Right ventricle myocardium superior (tissue), 1 donor: Measurements from ENCODE around the gene HS6ST3. TPM values are rescaled to one million over a fixed set of nuclear protein-coding genes. Genes with fewer than 3 reads are reported as not detected.

ENCODE experiments used
- ATAC-seq: fragments of 200-7000 bp; cut with Tn5 transposase; one replicate; pipeline ENCODE4 v1.9.1; 2020; ENCODE audit warnings: mild to moderate bottlenecking; ENCODE audit not compliant: poor library complexity
- DNase-seq: peaks from one replicate; pipeline ENCODE4 v3.0.0-alpha.2; 2020
- intact Hi-C: fragments of 100-400 bp; cut with DNase I; formaldehyde crosslinking; loops from one replicate; pipeline ENCODE4 v1.11.2; 2022
- total RNA-seq: library from RNA; stranded (reverse); fragmentation: NEBNext Ultra II Directional; extraction: Animal tissue kit (Norgen Biotek cat#: 25700); gene quantifications from one replicate; pipeline ENCODE4 v1.2.1, GENCODE V29; 2021
- donor health status: DM: no; HTN: yes; CAD: no; lungs with severe emphysema.

HS6ST3 gene
- total RNA-seq, 1 donor from 2014 or later = 0.56 TPM

- intact Hi-C loops = no loop called here
- DNase-seq (no peak), ATAC-seq (no peak)
These were observed 483.7 kb downstream of the HS6ST3 start for GRCh38 chr13:96573563-96573962.

DNA sequence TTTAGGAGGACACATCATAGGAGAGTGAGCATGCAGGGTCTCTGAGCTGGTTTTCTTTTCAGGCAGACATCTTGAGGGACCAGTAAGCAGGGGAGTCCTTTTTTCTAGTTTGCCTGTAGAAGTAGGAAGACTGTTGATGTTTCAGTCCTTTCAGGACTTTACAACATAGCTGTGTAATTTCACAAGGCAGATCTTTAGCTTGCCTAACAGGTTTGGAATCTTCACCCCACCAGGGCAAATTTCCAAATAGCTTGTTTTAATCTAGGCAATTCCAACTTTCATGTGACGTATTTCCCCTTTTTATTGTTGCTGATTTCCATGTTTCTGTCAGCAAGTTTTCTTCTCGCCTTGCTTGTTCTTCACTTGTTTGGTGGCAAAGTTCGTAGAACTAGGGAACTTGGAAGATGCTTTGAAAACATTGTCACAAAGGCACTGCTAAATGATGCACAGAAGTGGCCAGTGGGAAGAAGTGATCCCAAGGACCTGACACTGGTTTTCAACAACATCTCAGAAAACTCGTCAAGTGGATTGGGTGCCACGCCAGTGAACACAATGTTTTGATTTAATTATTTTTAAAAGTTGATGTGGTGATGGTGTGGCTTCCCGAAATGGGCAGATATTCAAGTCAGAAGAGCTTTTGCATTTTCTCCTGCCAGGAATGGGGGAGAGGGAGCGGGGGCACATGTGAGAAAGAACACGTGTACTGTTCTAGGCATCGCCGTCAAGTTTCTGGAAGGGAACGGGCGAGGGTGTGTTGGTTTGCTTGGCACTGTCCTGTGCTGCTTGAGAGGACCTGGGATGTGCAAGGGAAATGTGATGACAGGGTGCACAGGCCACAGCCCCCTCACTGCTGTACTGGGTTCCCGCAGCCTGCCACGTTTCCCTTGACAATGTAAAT lies 485.8 kb downstream of the HS6ST3 start:
- DNase-seq (peak; percentile 40), ATAC-seq (no peak)
- intact Hi-C loops = no loop called here

DNA sequence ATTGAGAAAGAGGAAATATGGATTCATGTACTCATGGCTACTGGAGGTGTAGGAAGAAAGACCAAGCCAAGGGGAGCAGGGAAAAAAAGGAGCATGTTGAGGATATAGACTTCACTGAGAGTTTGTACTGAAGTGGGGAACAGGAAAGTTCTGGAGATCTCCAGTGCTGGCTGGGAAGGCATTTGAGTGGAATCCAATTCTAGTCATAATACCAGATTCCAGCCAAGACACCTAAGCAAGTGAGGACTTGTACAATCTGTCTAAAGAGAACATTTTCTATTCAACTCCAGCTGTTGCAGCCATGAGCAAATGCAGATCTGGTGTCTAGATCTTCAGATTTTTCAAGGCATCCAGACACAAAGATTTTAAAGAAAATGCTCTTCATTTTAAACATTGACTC lies 491.8 kb downstream of the HS6ST3 start:
- no peak for DNase-seq
- intact Hi-C loops = no loop called here
- ATAC-seq = no peak

GRCh38 chr13:96615252-96615651 lies 525.3 kb downstream of the HS6ST3 start:
- no peak for ATAC-seq
- DNase-seq = no peak
- intact Hi-C loops = no loop called here

GRCh38 chr13:96617528-96617927 lies 527.6 kb downstream of the HS6ST3 start:
- ATAC-seq (no peak), DNase-seq (no peak)
- intact Hi-C loops = no loop called here

GRCh38 chr13:96621634-96622183 lies 531.8 kb downstream of the HS6ST3 start:
- no peak for DNase-seq
- intact Hi-C loops = no loop called here
- no peak for ATAC-seq

DNA sequence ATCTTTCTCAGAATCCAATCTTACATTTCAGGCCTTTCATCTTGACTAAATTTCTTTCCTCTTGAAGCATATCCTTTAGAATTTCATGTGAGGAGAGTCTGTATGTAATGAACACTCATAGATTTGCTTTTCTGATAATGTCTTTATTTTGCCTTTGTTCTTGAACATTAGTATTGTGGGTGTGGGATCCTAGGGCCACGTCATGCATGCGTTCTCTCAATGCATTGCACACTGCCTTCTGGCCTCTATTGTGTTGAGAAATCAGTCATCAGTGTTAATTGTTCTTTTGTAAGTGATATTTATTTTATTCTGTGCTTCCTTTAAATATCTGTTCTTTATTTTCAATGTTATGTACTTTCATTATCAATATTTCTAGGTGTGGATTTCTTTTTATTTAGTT lies 539.4 kb downstream of the HS6ST3 start:
- ATAC-seq (no peak), DNase-seq (no peak)
- intact Hi-C loops = no loop called here

DNA sequence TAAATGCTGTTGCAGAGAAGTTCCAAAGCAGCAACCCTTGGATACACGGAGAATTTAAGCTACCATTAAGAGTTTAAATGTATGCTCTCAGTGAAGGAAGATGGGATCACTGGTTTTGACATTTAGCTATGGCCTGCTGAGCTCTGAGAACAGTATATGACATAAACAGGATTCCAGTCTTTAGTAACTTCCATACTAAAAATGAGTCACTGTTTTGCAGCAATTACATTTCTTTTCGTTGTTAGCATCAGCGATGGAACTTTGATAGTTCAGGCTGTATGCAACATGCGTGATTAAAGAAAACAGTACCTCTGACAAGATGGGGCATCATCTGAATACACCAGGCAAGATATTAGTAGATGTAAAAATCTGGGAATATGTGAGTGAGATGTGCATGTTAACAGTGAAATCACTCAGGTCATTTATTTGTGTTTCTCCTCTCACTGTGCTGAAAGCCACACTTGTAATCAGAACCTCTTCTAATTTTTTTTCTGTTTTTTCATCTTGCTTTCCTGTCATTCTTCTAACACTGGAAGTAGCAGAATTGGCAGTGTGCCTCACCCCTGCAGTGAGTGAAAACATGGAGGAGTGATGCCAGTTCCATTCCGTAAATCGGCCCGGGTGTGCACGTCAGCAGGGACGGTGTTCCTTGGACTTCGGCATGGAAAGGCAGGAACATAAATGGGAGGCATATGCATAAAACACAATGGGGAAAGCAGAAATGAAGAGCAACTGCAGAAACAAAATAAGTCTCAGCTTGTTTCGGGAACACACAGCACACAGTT lies 542.8 kb downstream of the HS6ST3 start:
- ATAC-seq (no peak), DNase-seq (no peak)
- intact Hi-C loops = no loop called here

- ATAC-seq (no peak), DNase-seq (no peak)
- intact Hi-C loops = no loop called here
These were observed 546.2 kb downstream of the HS6ST3 start for GRCh38 chr13:96636001-96636709.

DNA sequence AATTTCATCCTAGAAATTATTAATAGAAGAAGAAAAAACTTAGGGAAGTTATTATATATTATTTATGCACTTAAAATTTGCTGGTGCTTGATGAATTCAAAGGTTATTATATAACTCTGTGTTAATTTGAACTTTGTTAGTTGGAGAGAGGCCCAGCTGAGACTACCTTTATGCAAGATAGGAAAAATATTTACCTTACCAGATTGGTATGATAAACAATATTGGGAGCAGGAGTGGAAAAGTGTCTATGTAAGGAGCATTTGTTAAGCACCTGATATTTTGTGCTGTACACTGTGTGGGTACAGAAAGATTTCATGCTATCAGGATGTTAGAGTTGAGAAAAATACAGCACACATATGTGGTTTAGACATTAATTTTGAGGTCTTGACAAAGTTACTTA lies 547.1 kb downstream of the HS6ST3 start:
- intact Hi-C loops = no loop called here
- ATAC-seq = no peak
- no peak for DNase-seq

GRCh38 chr13:96646101-96646500 lies 556.2 kb downstream of the HS6ST3 start:
- DNase-seq (no peak), ATAC-seq (no peak)
- intact Hi-C loops = no loop called here

GRCh38 chr13:96646515-96647211 lies 556.8 kb downstream of the HS6ST3 start:
- DNase-seq (no peak), ATAC-seq (no peak)
- intact Hi-C loops = no loop called here

- no peak for ATAC-seq
- intact Hi-C loops = no loop called here
- no peak for DNase-seq
These were observed 560.5 kb downstream of the HS6ST3 start for GRCh38 chr13:96650301-96650886.

GRCh38 chr13:96651598-96651997 lies 561.7 kb downstream of the HS6ST3 start:
- ATAC-seq (no peak), DNase-seq (no peak)
- intact Hi-C loops = no loop called here

DNA sequence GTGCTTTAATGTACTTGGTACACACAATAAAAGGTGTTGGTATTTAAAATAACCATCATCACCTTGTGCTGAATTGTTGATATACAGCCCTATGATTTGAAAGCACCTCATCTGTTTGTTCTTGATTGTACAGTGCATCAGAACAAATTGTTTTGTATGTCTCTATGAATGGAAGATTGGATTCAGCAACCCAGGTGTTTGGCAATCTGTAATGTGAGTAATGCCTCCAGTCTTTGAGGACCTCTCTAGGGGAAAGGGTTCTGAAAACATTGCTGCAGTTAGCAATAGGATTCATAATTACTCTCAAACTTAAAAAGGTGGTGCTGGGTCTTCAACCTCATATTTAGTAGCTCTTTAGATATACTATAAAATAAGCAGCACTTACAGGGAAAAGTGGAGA lies 562.6 kb downstream of the HS6ST3 start:
- intact Hi-C loops = no loop called here
- ATAC-seq (no peak), DNase-seq (no peak)

- intact Hi-C loops = no loop called here
- ATAC-seq (no peak), DNase-seq (no peak)
These were observed 571.7 kb downstream of the HS6ST3 start for GRCh38 chr13:96661612-96662011.

- intact Hi-C loops = no loop called here
- DNase-seq (no peak), ATAC-seq (no peak)
These were observed 572.1 kb downstream of the HS6ST3 start for GRCh38 chr13:96662036-96662435.

GRCh38 chr13:96667294-96668018 lies 577.5 kb downstream of the HS6ST3 start:
- intact Hi-C loops = no loop called here
- ATAC-seq (no peak), DNase-seq (no peak)
